ENCODE data around the gene SOCS2. TPM values are rescaled to one million over a fixed set of nuclear protein-coding genes. Genes with fewer than 3 reads are reported as not detected.

SOCS2 gene
- total and polyA plus RNA-seq, 2 of the 8 experiments (the other 6 are each of a cell fraction or from before 2014, with no cell fraction given) = 14.5 to 18.0 TPM

DNA sequence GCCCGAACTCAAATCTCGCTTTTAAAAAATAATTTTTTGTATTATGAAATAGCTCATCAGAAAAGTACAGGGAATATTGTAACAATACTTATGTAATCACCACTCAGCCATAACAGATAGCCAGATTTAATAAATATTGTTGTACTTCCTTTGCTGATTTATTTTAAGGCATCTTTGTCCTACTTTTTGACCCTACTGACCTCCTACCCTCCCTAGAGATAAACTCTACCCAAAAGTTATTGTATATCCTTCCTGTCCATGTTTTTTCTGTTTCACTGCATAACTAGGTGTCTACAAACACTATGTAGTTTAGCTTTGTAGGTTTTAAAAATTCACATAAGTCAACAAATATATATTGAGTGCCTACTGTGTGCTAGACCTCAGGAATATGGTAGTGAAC, 25.1 kb downstream of the SOCS2 start (continued):
- TF ChIP-seq USF2 (IDR thresholded peaks at IDR 0.05; ENCODE audit: low read length) = no peak
